Stimulated activated naive CD4-positive, alpha-beta T cell (primary cell): ENCODE data around the gene RGSL1.

Source experiments
- DNase-seq, 6 experiments: peaks; one replicate each; lab custom pipeline; 2025; lab: John Stamatoyannopoulos, UW

Gene RGSL1

GRCh38 chr1:182588500-182589396, 138.8 kb downstream of the RGSL1 start, which contains the start of gene RNASEL:
Gene RNASEL (minus strand): TSS chr1:182589256. CDS start chr1:182586806, 2,450 bp downstream.
- peak; percentile 30 to 78 (median 52) for DNase-seq

- DNase-seq, result no peak
Observed at GRCh38 chr1:182589520-182589919, 139.6 kb downstream of the RGSL1 start.

DNA sequence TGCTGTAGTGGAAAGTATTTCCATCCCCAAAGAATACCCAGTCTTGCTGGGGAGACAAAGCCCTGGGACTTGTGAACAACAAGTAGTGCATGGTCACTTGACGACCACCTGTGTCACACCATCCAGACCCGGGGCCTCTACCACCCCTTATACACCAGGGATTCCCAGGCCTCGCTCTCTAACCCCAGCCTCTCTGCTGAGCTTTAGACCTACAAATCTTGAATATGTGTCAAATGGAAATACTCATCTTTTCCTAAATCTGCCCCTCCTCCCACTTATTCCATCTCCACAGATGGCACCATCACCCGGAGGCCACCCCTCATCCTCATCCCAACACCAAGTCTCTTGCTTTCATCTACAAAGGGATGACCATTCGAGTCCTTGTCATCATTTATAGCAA, 140.0 kb downstream of the RGSL1 start:
- no peak for DNase-seq

- peak in 5 of 6 experiments; percentile 32 to 59 (median 40) for DNase-seq
Observed at GRCh38 chr1:182595641-182596240, 145.8 kb downstream of the RGSL1 start.

- no peak for DNase-seq
Observed at GRCh38 chr1:182596934-182597333, 147.0 kb downstream of the RGSL1 start.

DNA sequence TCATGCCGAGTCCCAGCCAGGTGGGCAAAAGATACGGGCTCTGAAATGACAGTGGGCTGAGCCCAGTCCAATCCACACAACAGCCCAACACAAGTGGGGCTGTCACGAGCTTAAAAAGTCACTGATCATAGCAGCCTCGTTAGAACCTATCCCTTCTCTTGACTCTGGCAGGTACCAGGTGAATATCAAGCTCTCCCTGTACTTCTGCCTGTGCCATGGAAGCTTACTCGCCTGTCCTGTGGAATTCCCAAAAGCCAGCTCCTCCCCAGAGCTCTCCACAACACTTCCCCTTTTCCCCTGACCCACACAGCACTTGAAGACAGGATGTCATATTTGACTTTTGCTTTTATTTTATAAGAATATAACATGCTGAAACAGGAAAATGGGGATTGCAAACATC, 148.3 kb downstream of the RGSL1 start:
- DNase-seq, result no peak

DNA sequence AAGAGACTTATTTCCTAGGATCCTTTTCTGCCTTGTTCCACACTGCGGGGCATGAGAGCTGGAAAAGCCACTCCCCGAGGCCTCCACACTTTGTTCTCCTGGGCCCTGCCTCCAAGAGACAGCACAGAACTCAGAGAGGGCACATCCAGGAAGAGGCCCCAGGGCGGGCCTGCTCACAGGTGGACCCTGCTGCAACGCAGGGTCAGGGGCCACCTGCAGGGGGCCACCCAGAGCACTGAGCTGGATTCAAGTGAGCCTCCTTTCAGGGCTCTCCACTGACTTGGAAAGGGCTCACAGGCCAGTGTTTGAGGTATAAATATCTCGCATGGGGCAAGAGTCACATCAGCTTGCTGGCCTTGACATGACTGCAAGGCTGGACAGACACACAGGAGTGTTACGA, 149.4 kb downstream of the RGSL1 start:
- DNase-seq, result peak in 1 of 6 experiments; percentile 6

DNA sequence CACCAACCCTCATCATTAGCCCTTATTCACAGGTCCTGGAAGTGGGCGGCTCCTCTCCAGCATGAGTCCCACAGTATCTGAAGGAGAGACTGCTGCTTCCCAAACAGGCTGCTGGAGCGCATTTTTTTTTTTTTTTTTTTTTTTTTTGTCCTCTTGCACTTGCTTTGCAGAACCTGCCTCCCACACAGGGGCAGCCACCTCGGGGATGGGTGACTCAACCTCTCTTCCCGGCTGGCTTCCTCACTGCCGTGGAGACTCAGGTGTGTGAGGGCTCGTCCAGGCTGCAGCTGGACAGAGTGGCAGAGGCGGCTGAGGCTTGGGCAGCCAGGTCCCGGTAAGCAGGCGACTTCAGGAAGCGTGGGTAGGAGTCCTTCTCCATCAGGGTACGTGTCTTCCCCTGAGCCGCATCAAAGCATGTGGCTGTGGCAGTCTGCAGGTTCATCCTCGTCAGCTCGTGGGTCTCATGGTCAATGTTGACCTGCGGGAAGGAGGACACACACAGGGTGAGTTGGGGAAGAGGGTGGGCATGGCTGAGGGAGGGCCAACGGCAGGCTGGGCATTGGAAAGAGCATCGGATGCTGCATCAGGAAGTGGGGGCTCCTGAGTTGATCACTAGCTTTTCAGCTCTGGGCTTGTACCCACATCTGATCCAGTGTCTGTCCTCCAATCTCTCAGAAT, 150.2 kb downstream of the RGSL1 start:
- DNase-seq, result no peak

DNA sequence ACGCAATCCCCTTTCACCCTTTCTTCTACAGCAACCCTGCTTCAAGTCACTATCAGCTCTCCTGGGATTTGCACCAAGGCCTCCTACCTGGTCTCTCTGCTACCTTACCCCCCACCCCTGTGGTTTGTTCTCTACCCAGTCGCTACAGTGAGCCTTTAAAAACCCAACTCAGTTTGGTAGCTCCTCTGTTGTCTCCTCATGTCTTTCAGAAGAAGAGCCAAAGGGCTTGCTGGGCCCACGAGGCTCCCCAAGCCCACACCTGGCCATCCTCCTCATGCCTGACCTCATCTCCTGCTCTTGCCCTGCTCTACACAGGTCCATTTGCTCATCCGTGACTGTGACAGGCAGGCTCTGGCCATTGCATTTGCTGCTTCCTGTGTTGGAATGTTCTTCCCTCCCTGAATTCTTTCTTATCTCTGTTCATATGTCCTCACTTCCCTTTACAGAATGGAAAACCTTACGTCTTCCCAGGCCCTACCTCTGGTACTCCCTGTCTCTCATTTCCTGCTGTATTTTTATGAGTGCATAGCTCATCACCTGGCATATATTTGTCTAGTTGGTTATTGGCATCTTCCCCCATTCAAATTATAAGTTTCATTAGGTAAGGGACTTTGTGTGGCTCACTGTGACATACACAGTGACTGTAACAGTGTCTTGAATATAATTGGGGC, 150.9 kb downstream of the RGSL1 start:
- DNase-seq, result no peak

GRCh38 chr1:182601416-182601786, 151.5 kb downstream of the RGSL1 start:
- DNase-seq, result peak; percentile 34 to 84 (median 56)

DNA sequence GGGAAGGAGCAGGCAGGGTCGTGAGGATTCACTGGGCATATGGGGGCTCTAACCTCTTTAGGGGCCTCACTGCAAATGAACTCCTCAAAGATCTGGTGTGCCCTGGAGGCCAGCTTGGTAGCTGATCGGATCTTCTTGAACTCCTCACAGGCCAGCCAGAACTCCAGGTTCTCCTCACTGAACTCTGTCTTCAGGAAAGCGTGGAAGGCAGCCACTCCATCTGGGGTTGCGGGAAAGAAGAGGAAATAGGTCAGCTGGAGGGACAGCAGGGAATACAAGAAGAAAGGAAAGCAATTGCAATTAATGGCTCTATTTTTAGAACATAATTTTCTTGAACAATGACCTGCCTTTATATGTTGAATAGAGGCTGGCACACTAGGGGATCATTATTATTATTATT, 152.0 kb downstream of the RGSL1 start:
- no peak for DNase-seq

DNA sequence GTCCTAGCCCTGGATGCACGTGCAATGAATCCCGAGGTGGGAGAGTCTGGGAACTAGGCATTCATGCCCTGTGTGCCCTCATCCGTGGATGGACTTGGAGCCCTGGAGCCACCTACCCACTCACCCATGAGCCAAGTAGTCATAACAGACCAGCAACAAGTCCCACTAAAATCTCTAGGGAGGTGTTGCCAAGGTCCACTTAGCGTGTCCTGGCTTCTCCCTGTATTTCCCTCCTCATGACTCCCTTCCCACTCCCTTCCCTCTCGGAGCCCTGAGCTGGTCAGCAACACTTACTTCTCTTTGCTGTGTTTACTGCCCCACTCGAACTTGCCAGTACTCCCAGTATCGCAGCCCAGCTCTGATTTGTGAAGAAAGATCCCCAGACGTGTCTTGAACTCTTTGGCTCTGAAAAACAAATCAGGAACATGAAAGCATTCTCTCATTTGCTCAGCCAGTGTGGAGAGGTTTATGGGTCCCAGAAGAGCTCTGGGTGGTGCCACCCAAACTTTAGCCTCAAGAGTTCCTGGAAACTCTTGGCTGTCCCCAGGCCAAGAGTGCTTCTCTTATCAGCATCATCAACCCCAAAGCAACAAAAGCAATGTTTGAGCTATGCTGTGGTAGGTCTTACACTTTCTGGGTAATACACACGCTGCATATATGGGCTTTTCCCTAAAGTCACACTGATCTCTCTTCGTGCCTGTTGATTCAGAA, 153.1 kb downstream of the RGSL1 start:
- DNase-seq, result no peak

GRCh38 chr1:182603646-182604174, 153.8 kb downstream of the RGSL1 start:
- DNase-seq, result no peak

- DNase-seq, result peak; percentile 60 to 80 (median 72)
Observed at GRCh38 chr1:182604175-182605164, 154.5 kb downstream of the RGSL1 start, which contains the start of gene RGS16. Gene RGS16 (minus strand): TSS chr1:182604389. CDS start chr1:182604259, 130 bp downstream.

GRCh38 chr1:182607566-182607965, 157.6 kb downstream of the RGSL1 start:
- DNase-seq, result no peak

DNA sequence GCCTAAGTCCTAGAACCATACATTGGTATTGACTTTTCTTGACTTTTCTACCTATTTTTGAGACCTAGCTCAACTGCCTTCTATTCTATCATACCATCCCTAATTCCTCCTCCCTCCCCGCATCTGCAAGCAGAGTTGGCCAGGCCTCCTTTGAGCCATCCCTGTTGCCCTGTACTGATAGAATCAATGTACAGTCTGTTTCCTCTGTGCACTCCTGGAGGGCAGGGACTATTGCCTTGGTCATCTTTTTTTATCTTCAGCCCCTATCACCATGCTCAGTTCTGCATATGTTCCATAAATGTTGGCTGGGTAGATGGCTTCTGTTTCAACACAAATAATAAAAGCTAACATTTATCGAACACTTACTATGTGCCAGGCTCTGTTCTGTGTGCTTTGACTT, 158.3 kb downstream of the RGSL1 start:
- no peak for DNase-seq

DNA sequence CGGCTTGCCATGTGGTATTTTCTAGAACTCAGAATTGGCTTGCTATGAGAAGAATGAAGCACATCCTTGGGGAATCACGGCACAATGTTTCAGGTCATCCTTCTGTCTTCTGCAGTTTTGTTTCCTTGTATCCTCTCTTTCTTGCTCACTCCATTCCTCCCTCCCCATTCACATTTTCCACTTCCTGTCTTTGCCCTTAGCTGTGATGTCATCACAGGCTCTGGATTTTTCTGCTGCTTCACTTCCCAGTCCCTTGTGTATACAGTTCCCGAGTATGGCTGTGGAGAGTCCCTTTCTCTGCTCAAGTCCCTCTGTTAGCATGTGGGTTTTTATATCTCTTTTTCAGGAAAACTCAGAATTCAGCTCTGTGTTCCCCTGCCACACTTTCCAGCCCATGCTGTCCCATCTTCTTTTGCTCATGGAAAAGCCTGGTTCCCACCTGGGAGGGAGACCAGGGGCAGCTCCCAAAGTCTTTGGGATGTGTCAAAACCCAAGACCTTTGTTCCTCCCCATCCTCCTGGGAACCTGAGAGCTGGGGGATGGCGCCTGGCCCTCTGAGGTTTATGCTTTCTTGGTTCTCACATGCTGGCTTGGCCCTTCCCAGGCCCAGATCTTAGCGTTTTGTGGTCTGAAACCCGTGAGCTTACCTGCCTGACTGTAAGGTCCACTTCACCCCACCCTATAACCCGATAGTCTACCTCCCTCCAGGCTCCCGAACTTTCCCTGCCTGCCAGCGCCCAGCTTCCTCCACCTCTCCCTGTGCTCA, 159.1 kb downstream of the RGSL1 start:
- DNase-seq, result no peak
